ENCODE data around the gene DNAH17. TPM values are rescaled to one million over a fixed set of nuclear protein-coding genes. Genes with fewer than 3 reads are reported as not detected.

The DNAH17 gene
- polyA plus RNA-seq, 1 experiment = not detected

GRCh38 chr17:78573955-78574354 lies 3.2 kb downstream of the DNAH17 start:
- Histone ChIP-seq H3K27me3 (ENCODE audit: control insufficient read depth, insufficient read depth, low read length) (peaks cover 7% of the 10 kb centered on the region), H3K36me3 (ENCODE audit: control insufficient read depth, insufficient read depth, low read length) (no peaks in the 10 kb centered on the region), H3K4me3 (ENCODE audit: low read depth, low read length) (no peak overlapping the region)
- ChIA-PET POLR2A (no interaction called here), CTCF (no interaction called here)
- no peak for DNase-seq (ENCODE audit: low read depth)
- TF ChIP-seq, protein P1, sequence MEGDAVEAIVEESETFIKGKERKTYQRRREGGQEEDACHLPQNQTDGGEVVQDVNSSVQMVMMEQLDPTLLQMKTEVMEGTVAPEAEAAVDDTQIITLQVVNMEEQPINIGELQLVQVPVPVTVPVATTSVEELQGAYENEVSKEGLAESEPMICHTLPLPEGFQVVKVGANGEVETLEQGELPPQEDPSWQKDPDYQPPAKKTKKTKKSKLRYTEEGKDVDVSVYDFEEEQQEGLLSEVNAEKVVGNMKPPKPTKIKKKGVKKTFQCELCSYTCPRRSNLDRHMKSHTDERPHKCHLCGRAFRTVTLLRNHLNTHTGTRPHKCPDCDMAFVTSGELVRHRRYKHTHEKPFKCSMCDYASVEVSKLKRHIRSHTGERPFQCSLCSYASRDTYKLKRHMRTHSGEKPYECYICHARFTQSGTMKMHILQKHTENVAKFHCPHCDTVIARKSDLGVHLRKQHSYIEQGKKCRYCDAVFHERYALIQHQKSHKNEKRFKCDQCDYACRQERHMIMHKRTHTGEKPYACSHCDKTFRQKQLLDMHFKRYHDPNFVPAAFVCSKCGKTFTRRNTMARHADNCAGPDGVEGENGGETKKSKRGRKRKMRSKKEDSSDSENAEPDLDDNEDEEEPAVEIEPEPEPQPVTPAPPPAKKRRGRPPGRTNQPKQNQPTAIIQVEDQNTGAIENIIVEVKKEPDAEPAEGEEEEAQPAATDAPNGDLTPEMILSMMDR (IDR thresholded peaks at IDR 0.05; ENCODE audit: insufficient read depth, low read depth, low read length) = no peak

DNA sequence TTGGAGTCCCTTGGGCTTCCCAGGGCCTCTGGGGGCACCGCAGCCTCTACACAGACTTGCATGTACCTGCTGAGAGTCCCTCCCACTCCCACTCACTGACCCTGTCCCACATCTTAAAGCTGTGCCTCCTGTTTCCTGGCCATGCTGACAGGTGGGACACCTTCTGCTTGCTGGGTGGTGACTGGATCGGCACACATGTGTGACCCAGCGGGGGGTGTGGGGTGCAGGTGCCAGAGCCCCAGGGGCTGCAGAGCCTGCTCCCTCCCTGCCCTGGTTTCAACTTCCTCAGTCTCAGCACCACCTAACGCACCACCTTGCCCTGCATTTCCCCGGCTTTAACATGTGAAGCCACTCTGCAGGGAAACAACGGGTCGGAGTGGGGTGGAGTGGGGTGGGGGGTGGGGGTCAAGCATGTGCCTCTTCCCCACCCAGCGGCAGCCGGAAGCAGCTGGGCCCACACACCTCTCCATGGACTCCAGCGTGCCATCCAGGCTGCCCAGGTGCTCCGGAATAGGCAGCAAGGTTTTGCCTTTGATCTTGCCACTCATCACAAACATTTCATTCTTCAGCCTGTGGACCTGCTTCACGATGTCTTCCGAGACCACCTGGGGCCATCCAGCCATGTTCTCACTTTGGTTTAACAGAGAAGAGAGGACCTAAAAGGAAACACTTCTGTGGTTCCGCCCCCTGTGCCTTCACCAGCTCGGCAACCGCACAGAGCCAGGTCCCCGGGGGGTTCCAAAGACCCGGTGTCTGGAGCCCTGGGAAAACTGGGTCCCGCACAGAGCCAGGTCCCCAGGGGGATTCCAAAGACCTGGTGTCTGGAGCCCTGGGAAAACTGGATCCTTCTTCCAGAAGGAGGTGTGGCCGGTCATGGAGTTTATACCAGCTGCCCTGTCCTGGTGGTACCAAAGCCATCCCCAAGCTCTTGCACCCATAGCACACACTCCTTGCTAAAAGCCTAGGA lies 4.7 kb downstream of the DNAH17 start:
- Histone ChIP-seq H3K27me3 (ENCODE audit: control insufficient read depth, insufficient read depth, low read length) (peaks cover 7% of the 10 kb centered on the region), H3K4me3 (ENCODE audit: low read depth, low read length) (no peak overlapping the region), H3K36me3 (ENCODE audit: control insufficient read depth, insufficient read depth, low read length) (no peaks in the 10 kb centered on the region)
- ChIA-PET POLR2A (no interaction called here), CTCF (interaction anchor here (0.5 to 1.0 kb wide), 2 partner anchors 37 to 52 kb away, joined by 3 read pairs; no protein-coding TSS in a partner anchor)
- DNase-seq (ENCODE audit: low read depth) = no peak
- TF ChIP-seq, protein P1 (IDR thresholded peaks at IDR 0.05; ENCODE audit: insufficient read depth, low read depth, low read length) = no peak

DNA sequence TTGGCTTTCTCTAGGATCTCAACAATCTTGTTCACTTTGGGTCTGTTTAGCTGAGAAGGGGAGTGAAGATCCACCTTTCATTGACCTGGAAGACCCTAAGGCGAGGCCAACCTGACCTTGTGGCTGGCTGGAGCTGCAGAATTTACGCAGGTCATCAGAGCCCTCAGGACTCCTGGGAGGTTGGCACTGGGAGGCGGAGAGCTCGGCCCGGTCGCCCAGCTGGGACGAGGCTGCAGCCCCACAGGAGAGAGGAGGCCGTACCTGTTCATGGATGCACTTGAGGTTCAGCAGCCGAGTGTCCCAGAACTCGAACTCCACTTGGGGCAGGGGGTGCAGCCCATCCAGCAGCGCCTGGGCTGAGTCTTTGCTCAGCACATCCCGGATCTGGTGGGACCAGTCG lies 5.9 kb downstream of the DNAH17 start:
- no peak for DNase-seq (ENCODE audit: low read depth)
- no peak overlapping the region for H3K4me3 ChIP-seq (ENCODE audit: low read depth, low read length)
- peaks cover 7% of the 10 kb centered on the region for H3K27me3 ChIP-seq (ENCODE audit: control insufficient read depth, insufficient read depth, low read length)
- ChIA-PET CTCF (interaction anchor here (1.0 kb wide), 1 partner anchor 36 kb away, joined by 3 read pairs; no protein-coding TSS in a partner anchor), POLR2A (no interaction called here)
- H3K36me3 ChIP-seq (ENCODE audit: control insufficient read depth, insufficient read depth, low read length) = no peaks in the 10 kb centered on the region
- TF ChIP-seq, protein P1 (IDR thresholded peaks at IDR 0.05; ENCODE audit: insufficient read depth, low read depth, low read length) = no peak

GRCh38 chr17:78568494-78569115 lies 8.6 kb downstream of the DNAH17 start:
- POLR2A ChIA-PET = no interaction called here
- CTCF ChIA-PET = no interaction called here
- TF ChIP-seq, protein P1 (IDR thresholded peaks at IDR 0.05; ENCODE audit: insufficient read depth, low read depth, low read length) = no peak
- DNase-seq (ENCODE audit: low read depth) = no peak
- H3K4me3 ChIP-seq (ENCODE audit: low read depth, low read length) = no peak overlapping the region
- H3K36me3 ChIP-seq (ENCODE audit: control insufficient read depth, insufficient read depth, low read length) = no peaks in the 10 kb centered on the region
- H3K27me3 ChIP-seq (ENCODE audit: control insufficient read depth, insufficient read depth, low read length) = peaks cover 6% of the 10 kb centered on the region

- ChIA-PET CTCF (interaction anchor here (0.7 to 1.5 kb wide), 2 partner anchors 11 to 114 kb away, joined by 3 read pairs; no protein-coding TSS in a partner anchor), POLR2A (interaction anchor here (0.6 kb wide), 1 partner anchor 10 kb away, joined by 10 read pairs; no protein-coding TSS in a partner anchor)
- no peak overlapping the region for H3K4me3 ChIP-seq (ENCODE audit: low read depth, low read length)
- no peak for DNase-seq (ENCODE audit: low read depth)
- peaks cover 6% of the 10 kb centered on the region for H3K27me3 ChIP-seq (ENCODE audit: control insufficient read depth, insufficient read depth, low read length)
- TF ChIP-seq, protein P1 (IDR thresholded peaks at IDR 0.05; ENCODE audit: insufficient read depth, low read depth, low read length) = no peak
- no peaks in the 10 kb centered on the region for H3K36me3 ChIP-seq (ENCODE audit: control insufficient read depth, insufficient read depth, low read length)
These were observed 9.2 kb downstream of the DNAH17 start for GRCh38 chr17:78567991-78568390.
